Measurements from ENCODE around the gene TSEN15. TPM values are rescaled to one million over a fixed set of nuclear protein-coding genes. Genes with fewer than 3 reads are reported as not detected.

The TSEN15 gene
- total RNA-seq, 1 donor from 2014 or later, result 14.3 TPM

DNA sequence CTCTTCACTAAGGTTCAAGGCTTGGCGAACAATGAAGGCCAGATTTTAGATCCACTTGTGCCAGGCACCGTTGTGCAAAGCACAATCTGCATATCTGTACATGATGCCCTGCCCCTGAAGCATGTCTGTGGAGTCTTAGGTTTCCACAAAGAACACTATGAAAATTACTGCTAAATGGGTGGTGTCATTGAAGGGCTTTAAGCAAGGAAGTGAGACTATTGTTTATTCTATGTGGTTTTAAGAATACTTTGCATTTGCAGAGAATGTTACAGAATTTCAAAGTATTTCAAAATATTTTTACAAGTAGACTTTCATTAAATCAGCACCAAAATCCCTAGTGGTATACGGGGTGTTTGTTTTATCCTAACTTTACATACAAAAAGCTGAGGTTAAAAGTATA, 8.8 kb downstream of the TSEN15 start:
- intact Hi-C loops (cut with DNase I), result no loop called here
- Histone ChIP-seq H3K9me3 (no peaks in the 10 kb centered on the region), H3K4me3 (no peak overlapping the region), H3K27ac (no peak overlapping the region), H3K27me3 (no peaks in the 10 kb centered on the region), H3K36me3 (peaks cover 0 to 3% of the 10 kb centered on the region in 2 donors), H3K4me1 (peaks cover 0 to 3% of the 10 kb centered on the region in 2 donors)
- DNase-seq (ENCODE audit: low spot score in 2 of 2), result no peak
- TF ChIP-seq, protein P1, sequence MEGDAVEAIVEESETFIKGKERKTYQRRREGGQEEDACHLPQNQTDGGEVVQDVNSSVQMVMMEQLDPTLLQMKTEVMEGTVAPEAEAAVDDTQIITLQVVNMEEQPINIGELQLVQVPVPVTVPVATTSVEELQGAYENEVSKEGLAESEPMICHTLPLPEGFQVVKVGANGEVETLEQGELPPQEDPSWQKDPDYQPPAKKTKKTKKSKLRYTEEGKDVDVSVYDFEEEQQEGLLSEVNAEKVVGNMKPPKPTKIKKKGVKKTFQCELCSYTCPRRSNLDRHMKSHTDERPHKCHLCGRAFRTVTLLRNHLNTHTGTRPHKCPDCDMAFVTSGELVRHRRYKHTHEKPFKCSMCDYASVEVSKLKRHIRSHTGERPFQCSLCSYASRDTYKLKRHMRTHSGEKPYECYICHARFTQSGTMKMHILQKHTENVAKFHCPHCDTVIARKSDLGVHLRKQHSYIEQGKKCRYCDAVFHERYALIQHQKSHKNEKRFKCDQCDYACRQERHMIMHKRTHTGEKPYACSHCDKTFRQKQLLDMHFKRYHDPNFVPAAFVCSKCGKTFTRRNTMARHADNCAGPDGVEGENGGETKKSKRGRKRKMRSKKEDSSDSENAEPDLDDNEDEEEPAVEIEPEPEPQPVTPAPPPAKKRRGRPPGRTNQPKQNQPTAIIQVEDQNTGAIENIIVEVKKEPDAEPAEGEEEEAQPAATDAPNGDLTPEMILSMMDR (IDR thresholded peaks at IDR 0.05), result no peak

DNA sequence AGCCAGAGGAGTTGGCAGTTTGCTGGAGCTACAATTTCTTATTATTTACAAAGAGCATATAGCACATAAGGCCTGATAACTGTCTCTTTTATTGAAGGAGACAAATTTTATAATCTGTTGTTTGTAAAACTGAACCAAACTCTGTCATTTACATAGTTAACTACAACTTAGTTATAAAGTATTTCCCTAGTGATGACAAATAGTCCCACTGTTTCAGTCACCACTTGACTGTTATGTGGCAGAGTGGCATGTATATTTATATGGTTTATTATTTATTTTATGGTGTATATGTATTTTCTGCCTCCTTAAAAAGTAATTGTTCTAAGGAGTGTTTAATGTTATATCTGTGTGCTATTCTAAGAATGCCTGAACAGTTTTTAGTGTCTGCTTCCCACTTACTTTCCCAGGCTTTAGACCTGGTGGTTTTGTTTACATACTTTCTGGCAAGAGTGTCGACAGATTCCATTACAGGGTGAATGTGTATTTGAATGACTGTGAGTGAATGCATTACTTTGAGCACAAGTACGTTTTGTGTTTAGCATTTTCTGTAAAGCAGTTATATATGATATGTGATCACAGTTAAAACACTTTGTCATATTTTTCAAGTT, 10.0 kb downstream of the TSEN15 start:
- TF ChIP-seq, protein P1 (IDR thresholded peaks at IDR 0.05), result no peak
- no peak for DNase-seq (ENCODE audit: low spot score in 2 of 2)
- Histone ChIP-seq H3K36me3 (peaks cover 0 to 6% of the 10 kb centered on the region in 2 donors), H3K4me3 (no peak overlapping the region), H3K4me1 (peaks cover 0 to 3% of the 10 kb centered on the region in 2 donors), H3K27me3 (no peaks in the 10 kb centered on the region), H3K9me3 (no peaks in the 10 kb centered on the region), H3K27ac (no peak overlapping the region)
- intact Hi-C loops (cut with DNase I), result no loop called here

DNA sequence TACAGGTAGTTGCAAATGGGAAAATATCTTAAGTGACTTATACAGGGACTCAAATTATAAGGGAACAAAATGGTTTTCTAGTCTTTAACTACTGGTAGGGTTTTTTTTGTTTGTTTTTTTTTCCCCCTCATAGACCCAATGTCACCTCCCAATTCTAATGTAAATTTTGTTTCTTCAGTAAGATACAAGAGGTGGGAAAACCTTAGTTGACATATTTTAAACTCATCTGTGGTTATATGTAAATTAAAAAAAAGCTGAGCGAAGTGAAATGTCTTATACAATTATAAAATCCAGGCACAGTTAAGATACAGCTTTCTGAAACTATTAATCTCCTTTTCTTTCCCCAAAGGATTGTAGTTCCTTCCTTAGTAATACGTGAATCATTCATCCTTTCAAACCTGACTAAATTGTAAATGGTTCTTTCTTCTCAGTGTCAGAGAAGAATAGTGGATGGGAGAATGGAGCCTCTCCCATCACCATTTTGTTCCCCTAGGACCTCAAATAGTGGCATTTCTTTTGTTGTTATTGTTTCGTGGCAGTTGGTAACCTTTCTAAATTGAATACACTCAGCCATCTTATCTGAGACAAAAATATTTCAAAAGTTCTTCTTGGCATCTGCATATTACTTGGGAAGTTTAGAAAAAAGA, 11.2 kb downstream of the TSEN15 start:
- no peak for DNase-seq (ENCODE audit: low spot score in 2 of 2)
- peaks cover 0 to 13% of the 10 kb centered on the region in 2 donors for H3K36me3 ChIP-seq
- H3K4me3 ChIP-seq, result no peak overlapping the region
- intact Hi-C loops (cut with DNase I), result no loop called here
- no peaks in the 10 kb centered on the region for H3K9me3 ChIP-seq
- TF ChIP-seq, protein P1 (IDR thresholded peaks at IDR 0.05), result no peak
- no peak overlapping the region for H3K27ac ChIP-seq
- H3K4me1 ChIP-seq, result peaks cover 0 to 3% of the 10 kb centered on the region in 2 donors
- no peaks in the 10 kb centered on the region for H3K27me3 ChIP-seq

DNA sequence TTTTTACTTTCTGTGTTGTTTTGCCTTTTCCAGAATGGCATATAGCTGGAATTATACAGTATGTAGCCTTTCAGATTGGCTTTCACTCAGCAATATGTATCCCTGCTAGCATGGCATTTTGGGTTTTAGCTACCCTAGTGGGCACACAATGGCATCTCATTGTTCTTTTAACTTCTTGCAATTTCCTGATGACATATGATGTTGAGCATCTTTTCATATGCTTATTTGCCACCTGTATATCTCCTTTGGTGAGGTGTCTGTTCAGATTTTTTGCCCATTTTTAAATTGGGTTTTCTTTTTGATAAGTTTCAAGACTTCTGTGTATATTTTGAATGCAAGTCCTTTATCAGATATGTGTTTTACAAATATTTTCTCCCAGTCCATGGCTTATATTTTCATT, 14.0 kb downstream of the TSEN15 start:
- H3K9me3 ChIP-seq, result no peaks in the 10 kb centered on the region
- intact Hi-C loops (cut with DNase I), result no loop called here
- peaks cover 0 to 11% of the 10 kb centered on the region in 2 donors for H3K36me3 ChIP-seq
- H3K27ac ChIP-seq, result no peak overlapping the region
- H3K4me3 ChIP-seq, result no peak overlapping the region
- no peaks in the 10 kb centered on the region for H3K27me3 ChIP-seq
- DNase-seq (ENCODE audit: low spot score in 2 of 2), result no peak
- TF ChIP-seq, protein P1 (IDR thresholded peaks at IDR 0.05), result no peak
- H3K4me1 ChIP-seq, result peaks cover 0 to 3% of the 10 kb centered on the region in 2 donors

DNA sequence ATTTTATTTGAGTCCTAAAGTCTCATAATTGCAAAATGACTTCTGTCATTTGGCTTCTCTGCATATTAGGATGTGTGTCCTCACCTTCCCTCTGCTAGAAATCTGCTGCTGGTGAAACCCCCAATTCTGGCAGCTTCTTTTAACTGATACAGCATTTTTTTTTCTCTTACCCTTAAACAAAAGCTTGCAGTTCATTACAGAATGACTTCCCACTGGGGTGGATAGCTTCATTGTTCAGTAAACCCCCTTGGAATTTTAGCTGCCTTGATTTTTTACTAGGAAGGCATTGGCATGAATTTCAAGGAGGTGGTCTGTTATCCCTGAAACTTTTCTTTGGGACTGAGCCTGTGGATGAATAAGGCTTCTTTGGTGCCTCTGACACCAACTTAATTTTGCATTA, 16.8 kb downstream of the TSEN15 start:
- H3K27ac ChIP-seq, result no peak overlapping the region
- TF ChIP-seq, protein P1 (IDR thresholded peaks at IDR 0.05), result no peak
- no peak for DNase-seq (ENCODE audit: low spot score in 2 of 2)
- no peaks in the 10 kb centered on the region for H3K27me3 ChIP-seq
- H3K9me3 ChIP-seq, result no peaks in the 10 kb centered on the region
- intact Hi-C loops (cut with DNase I), result no loop called here
- H3K4me1 ChIP-seq, result no peaks in the 10 kb centered on the region
- no peak overlapping the region for H3K4me3 ChIP-seq
- H3K36me3 ChIP-seq, result peaks cover 0 to 11% of the 10 kb centered on the region in 2 donors
